NB4 (cell line): Measurements from ENCODE around the gene PLEKHA6.

ENCODE experiments used
- DNase-seq: peaks from one replicate; pipeline ENCODE4 v3.0.0; 2010; ENCODE audit warnings: low read depth
- H3K4me3 ChIP-seq: one replicate; pipeline ENCODE4 v1.5.1; 2011; ENCODE audit warnings: mild to moderate bottlenecking, low read depth, low read length, moderate library complexity
- MYC ChIP-seq: IDR thresholded peaks from 2 replicates; pipeline ENCODE4 v1.6.1; 2011; ENCODE audit warnings: low read depth, low read length
- POLR2A ChIP-seq: IDR thresholded peaks from 2 replicates; pipeline ENCODE4 v1.6.1; 2011; ENCODE audit warnings: mild to moderate bottlenecking; ENCODE audit not compliant: insufficient read length; ENCODE audit errors: extremely low read depth
- TF ChIP-seq, protein P1 (sequence below): IDR thresholded peaks from 2 replicates; pipeline ENCODE4 v1.6.1; 2011; ENCODE audit warnings: low read depth, low read length
- TF ChIP-seq, protein P2 (sequence below): IDR thresholded peaks from one replicate; pipeline ENCODE4 v1.5.1; 2012; ENCODE audit warnings: low read depth, low read length

PLEKHA6 gene

DNA sequence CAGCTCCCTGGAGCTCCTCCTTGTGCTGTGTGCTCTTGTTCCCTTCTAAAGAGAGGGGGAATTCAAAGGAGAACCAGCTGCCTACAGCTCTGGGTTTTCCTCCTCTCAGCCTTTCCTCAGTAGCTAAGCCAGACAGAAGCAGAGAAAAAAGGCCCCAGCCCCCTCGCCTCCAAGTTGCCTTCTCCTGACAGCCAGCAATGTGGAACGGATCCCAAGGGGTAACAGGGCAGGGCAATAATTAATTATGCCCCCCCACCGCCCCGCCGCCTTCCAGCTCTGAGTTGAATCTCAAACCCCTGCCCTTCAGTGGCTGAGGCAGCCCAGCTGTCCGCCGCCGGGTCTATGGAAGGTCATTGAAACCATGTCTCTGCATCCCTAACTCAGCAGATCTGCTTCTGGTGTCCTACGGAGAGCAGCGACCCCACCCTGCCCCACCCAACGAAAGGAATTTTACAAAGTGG lies 76.9 kb downstream of the PLEKHA6 start:
- H3K4me3 ChIP-seq, result no peak overlapping the region
- TF ChIP-seq, protein P1, sequence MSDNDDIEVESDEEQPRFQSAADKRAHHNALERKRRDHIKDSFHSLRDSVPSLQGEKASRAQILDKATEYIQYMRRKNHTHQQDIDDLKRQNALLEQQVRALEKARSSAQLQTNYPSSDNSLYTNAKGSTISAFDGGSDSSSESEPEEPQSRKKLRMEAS, result no peak
- TF ChIP-seq, protein P2, sequence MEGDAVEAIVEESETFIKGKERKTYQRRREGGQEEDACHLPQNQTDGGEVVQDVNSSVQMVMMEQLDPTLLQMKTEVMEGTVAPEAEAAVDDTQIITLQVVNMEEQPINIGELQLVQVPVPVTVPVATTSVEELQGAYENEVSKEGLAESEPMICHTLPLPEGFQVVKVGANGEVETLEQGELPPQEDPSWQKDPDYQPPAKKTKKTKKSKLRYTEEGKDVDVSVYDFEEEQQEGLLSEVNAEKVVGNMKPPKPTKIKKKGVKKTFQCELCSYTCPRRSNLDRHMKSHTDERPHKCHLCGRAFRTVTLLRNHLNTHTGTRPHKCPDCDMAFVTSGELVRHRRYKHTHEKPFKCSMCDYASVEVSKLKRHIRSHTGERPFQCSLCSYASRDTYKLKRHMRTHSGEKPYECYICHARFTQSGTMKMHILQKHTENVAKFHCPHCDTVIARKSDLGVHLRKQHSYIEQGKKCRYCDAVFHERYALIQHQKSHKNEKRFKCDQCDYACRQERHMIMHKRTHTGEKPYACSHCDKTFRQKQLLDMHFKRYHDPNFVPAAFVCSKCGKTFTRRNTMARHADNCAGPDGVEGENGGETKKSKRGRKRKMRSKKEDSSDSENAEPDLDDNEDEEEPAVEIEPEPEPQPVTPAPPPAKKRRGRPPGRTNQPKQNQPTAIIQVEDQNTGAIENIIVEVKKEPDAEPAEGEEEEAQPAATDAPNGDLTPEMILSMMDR, result no peak
- TF ChIP-seq POLR2A (no peak), MYC (no peak)
- DNase-seq, result no peak

DNA sequence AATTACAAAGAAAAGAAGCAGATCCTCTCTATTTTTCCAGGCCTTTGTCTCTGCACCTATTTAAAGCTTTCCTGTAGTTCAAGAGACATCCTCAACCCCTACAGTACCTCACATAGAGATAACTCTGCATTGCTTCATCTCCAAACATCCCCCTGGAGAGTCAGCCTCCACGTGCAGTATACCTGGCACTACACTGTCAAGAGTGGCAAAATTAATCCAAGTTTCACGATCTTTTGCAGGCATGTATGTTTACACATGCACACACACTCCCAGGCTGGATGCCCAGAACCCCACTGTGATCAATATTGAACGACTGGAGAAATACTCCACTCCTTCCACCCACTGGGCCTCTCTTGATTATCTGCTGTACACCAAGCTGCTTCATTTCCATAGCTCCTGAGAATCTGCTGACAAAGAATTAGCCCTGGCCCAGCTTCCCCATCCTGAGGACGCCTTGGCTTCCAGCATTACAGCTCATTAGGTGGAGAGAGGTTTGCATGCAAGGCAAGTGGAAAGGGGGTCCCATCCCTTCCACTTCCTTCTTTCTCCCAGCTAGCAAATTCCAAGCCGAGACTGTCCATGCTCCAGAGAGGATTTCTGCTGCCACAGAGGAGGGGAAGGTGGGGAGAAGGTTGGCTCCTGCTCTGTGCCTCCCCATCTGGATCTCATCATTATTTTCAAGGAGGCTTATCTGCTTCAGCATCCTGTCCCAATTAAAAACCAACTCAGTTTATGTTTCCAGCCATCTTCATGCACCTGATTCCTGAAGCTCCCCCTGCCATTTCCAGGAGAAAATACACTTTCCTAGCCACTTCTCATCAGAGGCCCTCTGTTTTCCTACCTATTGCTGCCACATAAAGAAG lies 79.4 kb downstream of the PLEKHA6 start:
- no peak overlapping the region for H3K4me3 ChIP-seq
- DNase-seq, result no peak
- TF ChIP-seq MYC (no peak), POLR2A (no peak)
- TF ChIP-seq, protein P1, result no peak
- TF ChIP-seq, protein P2, result no peak

DNA sequence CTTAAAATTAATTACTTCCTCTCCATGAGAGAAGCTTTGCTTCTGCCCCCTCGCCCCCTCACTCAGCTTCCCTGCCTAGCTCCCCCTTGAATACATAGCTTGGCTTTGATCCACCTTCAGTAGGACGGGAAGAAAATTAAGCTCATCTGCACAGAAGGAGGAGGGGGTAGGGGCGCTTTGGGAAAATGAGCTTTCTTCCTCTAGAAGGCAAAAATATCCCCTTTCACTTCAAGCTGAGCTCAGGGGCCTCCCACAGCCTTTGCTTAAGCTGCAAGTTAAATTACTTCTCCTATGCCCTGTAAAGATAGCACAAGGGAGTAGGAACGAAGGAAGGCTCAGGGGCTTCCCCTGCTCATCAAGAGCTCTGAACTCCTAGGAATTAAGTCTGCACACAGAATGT lies 80.8 kb downstream of the PLEKHA6 start:
- H3K4me3 ChIP-seq, result no peak overlapping the region
- DNase-seq, result no peak
- TF ChIP-seq, protein P1, result no peak
- TF ChIP-seq, protein P2, result no peak
- no peak for TF ChIP-seq POLR2A
- no peak for TF ChIP-seq MYC

DNA sequence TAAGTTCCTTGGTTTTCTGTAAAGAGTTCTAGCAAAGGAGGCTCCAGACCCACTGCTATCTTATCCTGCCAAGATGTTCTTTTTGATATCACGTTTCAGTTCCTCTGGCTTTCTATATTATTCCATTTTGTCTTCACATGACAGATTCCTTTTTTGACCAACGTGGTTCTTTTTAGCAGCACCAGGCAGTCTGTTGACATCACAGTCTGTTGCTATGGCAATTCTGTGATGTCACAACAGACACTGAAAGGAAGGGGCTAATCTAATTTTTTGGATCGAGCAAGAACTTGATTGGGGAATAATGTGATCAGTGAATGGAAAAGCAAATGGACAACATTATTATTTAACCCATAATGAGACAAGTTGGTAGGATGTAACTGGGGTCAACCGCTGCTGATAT lies 81.5 kb downstream of the PLEKHA6 start:
- no peak overlapping the region for H3K4me3 ChIP-seq
- no peak for DNase-seq
- TF ChIP-seq POLR2A (no peak), MYC (no peak)
- TF ChIP-seq, protein P1, result no peak
- TF ChIP-seq, protein P2, result no peak

DNA sequence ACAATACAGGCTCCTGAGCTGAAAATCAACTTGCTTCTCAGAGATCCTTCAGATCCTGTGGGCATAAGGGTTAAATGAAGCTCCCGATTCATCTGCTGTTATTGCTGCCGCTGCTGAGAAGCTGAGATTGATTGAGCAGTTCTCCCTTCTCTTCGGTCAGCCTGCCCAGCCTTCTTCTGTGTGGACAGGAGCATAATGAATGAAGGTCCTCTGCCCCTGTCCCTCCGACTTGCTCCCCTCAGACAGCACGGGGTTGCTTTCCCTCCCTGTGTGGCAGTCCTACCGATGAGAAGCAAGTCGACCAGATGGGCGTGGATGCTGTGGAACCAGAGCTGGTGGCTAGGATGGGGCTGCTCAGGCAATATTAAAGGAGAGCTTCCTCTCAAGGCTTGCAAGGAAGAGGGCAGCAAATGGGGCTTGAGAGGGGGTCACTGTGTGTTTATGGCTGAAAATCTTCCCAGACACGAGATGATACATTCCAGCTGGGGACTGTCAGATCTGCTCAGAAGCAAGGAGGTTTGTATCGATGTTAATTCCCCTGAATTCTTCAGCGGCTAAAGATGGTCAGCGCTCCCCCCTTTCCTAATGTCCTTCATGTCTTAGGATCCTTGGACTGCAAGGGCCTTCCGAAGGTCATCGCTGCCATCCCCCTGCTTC lies 82.0 kb downstream of the PLEKHA6 start:
- no peak overlapping the region for H3K4me3 ChIP-seq
- TF ChIP-seq, protein P1, result no peak
- TF ChIP-seq MYC (no peak), POLR2A (no peak)
- TF ChIP-seq, protein P2, result no peak
- no peak for DNase-seq
